8988T (cell line): ENCODE data around the gene PRKCE.
"Not testable (repeated sequence)": the region's sequence is repeated elsewhere in the genome, so short reads cannot be mapped to it uniquely, and the experiment has no call there.

Source experiments
- DNase-seq: peaks from one replicate; pipeline ENCODE4 v3.0.0; 2011

PRKCE gene

GRCh38 chr2:45700407-45701013 is 49.0 kb downstream of the PRKCE start:
- DNase-seq: no peak

- DNase-seq: no peak
Measured at GRCh38 chr2:45705233-45705632, 53.8 kb downstream of the PRKCE start.

- no peak for DNase-seq
Measured at GRCh38 chr2:45706033-45706432, 54.6 kb downstream of the PRKCE start.

- DNase-seq: no peak
Measured at GRCh38 chr2:45707006-45707405, 55.5 kb downstream of the PRKCE start.

GRCh38 chr2:45707661-45708060 is 56.2 kb downstream of the PRKCE start:
- no peak for DNase-seq

GRCh38 chr2:45708501-45708900 is 57.0 kb downstream of the PRKCE start:
- no peak for DNase-seq

GRCh38 chr2:45709137-45709536 is 57.7 kb downstream of the PRKCE start:
- no peak for DNase-seq

GRCh38 chr2:45710468-45710867 is 59.0 kb downstream of the PRKCE start:
- DNase-seq: no peak

GRCh38 chr2:45711224-45711623 is 59.7 kb downstream of the PRKCE start:
- no peak for DNase-seq

- DNase-seq: no peak
Measured at GRCh38 chr2:45712570-45712969, 61.1 kb downstream of the PRKCE start.

- no peak for DNase-seq
Measured at GRCh38 chr2:45713136-45713535, 61.7 kb downstream of the PRKCE start.

GRCh38 chr2:45713591-45713990 is 62.1 kb downstream of the PRKCE start:
- no peak for DNase-seq

GRCh38 chr2:45714679-45715078 is 63.2 kb downstream of the PRKCE start:
- no peak for DNase-seq

- no peak for DNase-seq
Measured at GRCh38 chr2:45715601-45716379, 64.3 kb downstream of the PRKCE start.

GRCh38 chr2:45716432-45716831 is 65.0 kb downstream of the PRKCE start:
- DNase-seq: not testable (repeated sequence)

- no peak for DNase-seq
Measured at GRCh38 chr2:45716915-45717314, 65.4 kb downstream of the PRKCE start.

GRCh38 chr2:45720210-45720609 is 68.7 kb downstream of the PRKCE start:
- no peak for DNase-seq

- DNase-seq: no peak
Measured at GRCh38 chr2:45721150-45721549, 69.7 kb downstream of the PRKCE start.

GRCh38 chr2:45722477-45722876 is 71.0 kb downstream of the PRKCE start:
- DNase-seq: no peak

- no peak for DNase-seq
Measured at GRCh38 chr2:45723857-45724256, 72.4 kb downstream of the PRKCE start.

- DNase-seq: no peak
Measured at GRCh38 chr2:45724335-45724734, 72.9 kb downstream of the PRKCE start.

- no peak for DNase-seq
Measured at GRCh38 chr2:45725731-45726130, 74.3 kb downstream of the PRKCE start.

GRCh38 chr2:45726188-45726587 is 74.7 kb downstream of the PRKCE start:
- no peak for DNase-seq

GRCh38 chr2:45728458-45728942 is 77.0 kb downstream of the PRKCE start:
- DNase-seq: no peak
